Measurements from ENCODE around the gene MCCC1. TPM values are rescaled to one million over a fixed set of nuclear protein-coding genes. Genes with fewer than 3 reads are reported as not detected.

Gene MCCC1
- total RNA-seq, 1 experiment from 2014 or later, result 74.7 TPM

DNA sequence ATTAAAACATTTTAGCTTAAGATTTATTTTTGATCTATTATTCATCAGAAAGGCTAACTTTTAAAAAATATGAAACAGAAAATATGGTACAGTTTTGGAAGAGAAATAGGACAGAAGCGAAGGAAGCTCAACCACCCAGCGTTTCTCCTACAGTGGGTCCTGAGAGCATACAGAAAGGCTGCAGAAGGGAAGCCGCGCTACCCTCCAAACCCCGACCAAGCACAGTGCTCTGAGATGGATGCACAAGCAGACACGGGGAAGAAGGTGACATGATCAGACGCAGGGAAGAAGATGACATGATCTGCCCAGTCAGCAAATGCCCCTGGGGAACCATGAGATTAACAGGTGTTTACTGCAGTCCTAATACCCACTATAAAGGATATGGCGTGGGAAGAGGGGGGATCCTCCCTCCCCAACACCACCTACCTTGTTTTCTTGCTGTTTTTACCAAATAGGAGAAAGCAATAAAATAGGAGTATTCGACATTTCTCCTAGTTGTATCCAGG is 133.4 kb downstream of the MCCC1 start:
- H3K27ac Mint-ChIP-seq (ENCODE audit: unreplicated experiment), result no peak overlapping the region
- H3K9me3 Mint-ChIP-seq (ENCODE audit: low read depth, unreplicated experiment), result no peaks in the 10 kb centered on the region
- no peak overlapping the region for H3K4me3 Mint-ChIP-seq (ENCODE audit: low read depth, unreplicated experiment)
- no peak for DNase-seq
- TF ChIP-seq CTCF (IDR thresholded peaks at IDR 0.05; ENCODE audit: unreplicated experiment), result no peak
- intact Hi-C loops (cut with micrococcal nuclease; ENCODE audit: unreplicated experiment), result no loop called here
- no TSS peak for BruUV-seq (replicated peaks)
- no peaks in the 10 kb centered on the region for H3K27me3 Mint-ChIP-seq (ENCODE audit: unreplicated experiment)
- H3K36me3 Mint-ChIP-seq (ENCODE audit: insufficient read depth, unreplicated experiment), result peaks cover 10% of the 10 kb centered on the region
- CTCF ChIA-PET, result no interaction called here
- peaks cover 40% of the 10 kb centered on the region for H3K4me1 Mint-ChIP-seq (ENCODE audit: low read depth, unreplicated experiment)

Other genes with a start within 250 kb of the MCCC1 start
- 98.7 and 99.3 TPM in 2 replicates for gene DCUN1D1, start 119.0 kb downstream of the MCCC1 start, total RNA-seq (2022)
- gene LAMP3, start 63.2 kb upstream of the MCCC1 start, total RNA-seq (2022), result 20.5 and 39.7 TPM in 2 replicates
- 42.9 and 43.6 TPM in 2 replicates for gene B3GNT5, start 153.8 kb upstream of the MCCC1 start, total RNA-seq (2022)

Measured in Calu3 (cell line).